IPS-18a (cell line): ENCODE results near the gene EIF4G3.

Experiments
- H3K27ac ChIP-seq: one replicate; pipeline ENCODE4 v1.5.1; 2013; ENCODE audit warnings: low read length
- H3K27me3 ChIP-seq: one replicate; pipeline ENCODE4 v1.6.1; 2013; ENCODE audit warnings: mild to moderate bottlenecking, low read length; ENCODE audit not compliant: control insufficient read depth, insufficient read depth
- H3K36me3 ChIP-seq: one replicate; pipeline ENCODE4 v1.6.1; 2013; ENCODE audit warnings: low read depth, low read length; ENCODE audit not compliant: control insufficient read depth
- H3K4me1 ChIP-seq: one replicate; pipeline ENCODE4 v1.6.1; 2013; ENCODE audit warnings: low read depth, low read length; ENCODE audit not compliant: control insufficient read depth
- H3K4me3 ChIP-seq: one replicate; pipeline ENCODE4 v1.5.1; 2013; ENCODE audit warnings: low read length
- H3K9ac ChIP-seq: one replicate; pipeline ENCODE4 v1.6.1; 2013; ENCODE audit warnings: mild to moderate bottlenecking, low read length, moderate library complexity
- H3K9me3 ChIP-seq: one replicate; pipeline ENCODE4 v1.6.1; 2013; ENCODE audit warnings: low read depth, low read length; ENCODE audit not compliant: control insufficient read depth

The EIF4G3 gene

DNA sequence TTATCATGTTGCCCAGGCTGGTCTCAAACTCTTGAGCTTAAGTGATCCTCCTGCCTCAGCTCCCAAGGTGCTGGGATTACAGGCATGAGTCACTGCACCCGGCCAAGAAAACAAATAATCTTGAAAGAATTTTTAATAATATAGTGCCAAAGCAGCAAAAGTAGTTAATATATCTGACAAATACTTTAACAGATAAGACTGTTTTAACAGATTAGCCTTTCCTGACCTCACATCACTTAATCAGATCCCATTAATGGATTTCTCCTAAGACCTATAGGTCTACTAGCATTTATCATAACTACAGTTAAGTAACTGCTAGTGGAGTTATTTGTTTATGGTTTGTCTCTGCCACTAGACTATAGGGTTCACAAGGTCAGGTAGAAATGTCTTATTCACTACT, 328.5 kb downstream of the EIF4G3 start:
- Histone ChIP-seq H3K27ac (no peak overlapping the region), H3K9ac (no peak overlapping the region), H3K27me3 (no peaks in the 10 kb centered on the region)

DNA sequence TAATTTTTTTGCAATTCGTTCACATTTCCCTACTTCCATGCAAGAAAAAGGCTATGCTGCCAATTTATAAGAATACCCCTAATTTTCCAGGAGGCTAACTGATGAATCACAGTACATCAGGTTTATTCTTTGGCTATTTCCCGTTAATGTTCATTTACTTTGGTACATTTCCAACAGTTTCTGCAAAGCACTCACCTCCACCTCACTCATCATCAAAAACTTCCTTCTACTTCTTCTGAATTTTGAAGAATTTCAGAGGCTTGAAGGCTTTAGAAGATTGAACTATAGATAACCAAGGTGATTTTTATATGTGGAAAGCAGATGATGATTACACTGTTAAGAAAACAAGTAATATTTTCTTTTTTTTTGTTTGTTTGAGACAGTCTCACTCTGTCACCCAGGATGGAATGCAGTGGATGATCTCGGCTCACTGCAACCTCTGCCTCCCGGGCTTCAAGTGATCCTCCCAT, 329.1 kb downstream of the EIF4G3 start:
- Histone ChIP-seq H3K4me3 (no peak overlapping the region), H3K27me3 (no peaks in the 10 kb centered on the region), H3K9me3 (no peaks in the 10 kb centered on the region), H3K9ac (no peak overlapping the region), H3K27ac (no peak overlapping the region), H3K4me1 (no peaks in the 10 kb centered on the region), H3K36me3 (peaks cover 47% of the 10 kb centered on the region)

More for the DNA sequence above, 328.5 kb downstream of the EIF4G3 start:
- no peaks in the 10 kb centered on the region for H3K4me1 ChIP-seq
- no peak overlapping the region for H3K4me3 ChIP-seq
- no peaks in the 10 kb centered on the region for H3K9me3 ChIP-seq
- H3K36me3 ChIP-seq, result peaks cover 50% of the 10 kb centered on the region

DNA sequence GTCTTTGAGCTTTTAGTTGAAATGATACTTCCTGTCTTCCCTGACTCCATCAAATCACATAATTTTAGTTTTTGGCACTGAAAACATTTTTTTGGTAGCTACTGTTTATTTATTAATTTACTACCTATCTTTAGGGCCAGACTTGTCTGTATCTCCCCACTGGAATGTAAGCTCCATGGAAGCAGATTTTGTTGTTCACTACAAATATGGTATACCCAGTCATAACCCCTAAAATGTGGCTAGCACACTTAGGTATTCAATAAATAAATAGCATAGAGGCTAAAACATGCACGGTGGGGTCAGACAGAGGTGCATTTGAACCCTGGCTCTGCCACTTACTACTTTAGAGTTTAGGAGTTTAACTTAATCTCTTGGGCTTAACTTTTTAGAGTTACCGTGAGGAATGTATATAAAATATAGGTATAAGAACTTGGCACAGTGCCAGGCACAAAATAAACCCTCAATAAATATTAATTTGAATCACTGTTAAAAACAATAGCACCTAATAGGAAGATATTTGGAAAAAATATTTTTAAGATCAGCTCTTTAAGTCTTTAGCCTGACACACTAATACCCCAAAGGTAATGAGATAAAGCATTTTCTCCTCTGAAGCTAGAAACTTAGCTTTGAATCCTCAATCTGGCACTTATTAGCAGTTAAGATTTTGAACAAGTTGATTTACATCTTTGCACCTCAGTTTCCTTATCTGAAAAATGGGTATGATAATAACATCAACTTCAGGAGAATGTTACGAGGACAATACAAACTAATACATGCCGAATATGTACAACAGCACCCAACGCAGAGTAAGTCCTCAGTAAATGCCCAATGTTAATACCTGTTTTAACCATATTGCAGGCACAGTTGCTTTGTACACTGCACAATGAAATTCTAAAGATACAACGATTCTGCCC, 330.0 kb downstream of the EIF4G3 start:
- Histone ChIP-seq H3K9ac (no peak overlapping the region), H3K9me3 (no peaks in the 10 kb centered on the region), H3K4me1 (no peaks in the 10 kb centered on the region), H3K27ac (no peak overlapping the region), H3K27me3 (no peaks in the 10 kb centered on the region), H3K36me3 (peaks cover 41% of the 10 kb centered on the region), H3K4me3 (no peak overlapping the region)

DNA sequence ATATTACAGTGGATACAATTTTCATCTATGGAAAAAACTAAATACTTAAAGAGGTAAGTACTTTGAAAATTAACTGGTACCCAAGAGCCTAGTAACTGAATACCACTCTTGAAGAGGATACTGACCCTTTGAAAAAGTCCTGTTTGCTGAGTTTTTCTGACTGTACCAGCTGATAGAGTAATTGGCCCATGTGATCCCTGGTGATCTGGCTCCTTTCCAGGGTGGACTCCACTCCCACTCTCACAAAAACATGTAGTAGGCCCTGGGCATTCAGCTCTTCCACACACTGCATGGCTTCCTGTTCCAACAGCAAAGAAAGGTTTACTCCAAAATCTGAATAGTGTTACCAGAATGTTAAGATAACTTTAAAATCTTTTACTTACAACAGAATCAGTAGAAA, 336.0 kb downstream of the EIF4G3 start:
- H3K4me3 ChIP-seq, result no peak overlapping the region
- no peaks in the 10 kb centered on the region for H3K4me1 ChIP-seq
- H3K27ac ChIP-seq, result no peak overlapping the region
- H3K9ac ChIP-seq, result no peak overlapping the region
- H3K36me3 ChIP-seq, result peaks cover 18% of the 10 kb centered on the region
- no peaks in the 10 kb centered on the region for H3K9me3 ChIP-seq
- H3K27me3 ChIP-seq, result no peaks in the 10 kb centered on the region

DNA sequence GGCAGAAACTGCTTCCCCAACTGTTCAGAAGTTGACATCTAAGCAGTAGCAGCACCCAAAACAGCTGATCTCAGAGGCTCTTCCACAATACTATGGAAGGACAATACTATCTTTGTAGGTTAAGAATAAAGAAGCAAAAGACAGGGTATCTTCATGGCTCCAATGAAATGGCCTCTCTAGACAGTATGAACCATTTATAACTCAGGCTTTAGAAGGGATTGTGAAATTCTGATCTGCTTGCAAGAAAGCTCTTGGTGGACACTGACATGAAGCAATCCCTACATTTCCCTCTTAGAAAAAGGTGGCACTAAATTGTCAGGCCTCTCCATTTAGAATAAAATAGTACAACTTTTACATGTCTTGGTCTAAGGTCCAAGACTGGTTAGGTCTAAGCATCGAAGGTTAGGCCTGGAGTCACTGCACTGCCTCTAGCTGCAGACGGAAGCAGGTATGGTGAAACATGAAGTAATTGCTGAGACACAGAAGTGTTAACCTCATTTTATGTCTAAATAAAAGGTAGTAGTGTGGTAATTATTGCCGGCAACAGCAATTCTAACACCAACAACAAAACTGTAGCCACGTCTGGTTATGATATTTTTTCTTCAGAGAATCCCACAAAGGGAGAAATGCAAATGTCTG, 339.0 kb downstream of the EIF4G3 start:
- H3K4me1 ChIP-seq, result no peaks in the 10 kb centered on the region
- H3K36me3 ChIP-seq, result peaks cover 18% of the 10 kb centered on the region
- no peaks in the 10 kb centered on the region for H3K27me3 ChIP-seq
- H3K9me3 ChIP-seq, result no peaks in the 10 kb centered on the region
- H3K4me3 ChIP-seq, result no peak overlapping the region
- H3K27ac ChIP-seq, result no peak overlapping the region
- no peak overlapping the region for H3K9ac ChIP-seq

DNA sequence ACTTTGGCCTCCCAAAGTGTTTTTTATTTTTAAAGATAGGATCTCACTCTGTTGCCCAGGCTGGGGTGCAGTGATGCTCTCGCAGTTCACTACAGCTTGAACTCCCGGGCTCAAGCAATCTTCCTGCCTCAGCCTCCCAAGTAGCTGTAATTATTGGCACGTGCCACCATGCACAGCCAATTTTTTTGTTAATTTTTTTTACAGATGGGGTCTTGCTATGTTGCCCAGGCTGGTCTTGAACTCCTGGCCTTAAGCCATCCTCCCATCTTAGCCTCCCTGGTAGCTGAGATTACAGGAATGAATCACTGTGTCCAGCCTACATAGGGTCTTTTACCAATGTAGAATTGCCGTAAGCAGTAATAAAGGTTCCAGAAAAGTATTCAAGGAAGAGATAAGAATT, 340.5 kb downstream of the EIF4G3 start:
- H3K27me3 ChIP-seq, result no peaks in the 10 kb centered on the region
- no peak overlapping the region for H3K4me3 ChIP-seq
- no peaks in the 10 kb centered on the region for H3K4me1 ChIP-seq
- no peak overlapping the region for H3K9ac ChIP-seq
- no peaks in the 10 kb centered on the region for H3K9me3 ChIP-seq
- H3K27ac ChIP-seq, result no peak overlapping the region
- H3K36me3 ChIP-seq, result peaks cover 14% of the 10 kb centered on the region

DNA sequence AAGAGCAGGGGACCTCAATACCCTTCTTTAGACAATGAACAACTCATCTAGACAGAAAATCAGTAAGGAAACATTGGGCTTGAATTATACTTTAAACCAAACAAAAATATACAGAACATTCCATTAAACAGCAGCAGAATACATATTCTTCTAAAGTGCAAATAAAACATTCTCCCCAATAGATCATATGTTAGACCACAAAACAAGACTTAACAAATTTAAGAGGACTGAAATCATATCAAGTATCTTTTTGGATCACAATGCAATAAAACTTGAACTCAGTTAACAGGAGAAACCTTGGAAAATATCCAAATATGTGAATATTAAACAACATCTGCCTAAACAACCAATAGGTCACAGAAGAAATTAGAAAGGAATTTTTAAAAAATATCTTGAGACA, 341.9 kb downstream of the EIF4G3 start:
- Histone ChIP-seq H3K36me3 (peaks cover 3% of the 10 kb centered on the region), H3K9me3 (no peaks in the 10 kb centered on the region), H3K4me3 (no peak overlapping the region), H3K27ac (no peak overlapping the region), H3K4me1 (no peaks in the 10 kb centered on the region), H3K27me3 (no peaks in the 10 kb centered on the region), H3K9ac (no peak overlapping the region)

DNA sequence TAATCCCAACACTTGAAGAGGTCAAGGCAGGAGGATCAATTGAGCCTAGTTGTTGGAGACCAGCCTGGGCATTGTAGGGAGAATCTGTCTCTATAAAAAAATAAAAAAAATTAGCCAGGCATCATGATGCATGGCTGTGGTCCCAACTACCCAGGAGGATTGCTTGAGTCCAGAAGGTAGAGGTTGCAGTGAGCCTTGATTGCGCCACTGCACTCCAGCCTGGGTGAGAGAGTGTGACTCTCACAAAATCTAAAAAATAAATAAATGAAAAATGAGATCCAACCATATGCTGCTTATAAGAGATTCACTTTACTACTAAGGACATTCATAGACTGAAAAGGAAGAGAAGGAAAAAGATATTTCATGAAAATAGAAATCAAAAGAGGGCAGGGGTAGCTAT, 342.5 kb downstream of the EIF4G3 start:
- Histone ChIP-seq H3K27ac (no peak overlapping the region), H3K9ac (no peak overlapping the region), H3K4me1 (no peaks in the 10 kb centered on the region), H3K36me3 (peaks cover under 1% of the 10 kb centered on the region), H3K27me3 (no peaks in the 10 kb centered on the region), H3K4me3 (no peak overlapping the region), H3K9me3 (no peaks in the 10 kb centered on the region)

DNA sequence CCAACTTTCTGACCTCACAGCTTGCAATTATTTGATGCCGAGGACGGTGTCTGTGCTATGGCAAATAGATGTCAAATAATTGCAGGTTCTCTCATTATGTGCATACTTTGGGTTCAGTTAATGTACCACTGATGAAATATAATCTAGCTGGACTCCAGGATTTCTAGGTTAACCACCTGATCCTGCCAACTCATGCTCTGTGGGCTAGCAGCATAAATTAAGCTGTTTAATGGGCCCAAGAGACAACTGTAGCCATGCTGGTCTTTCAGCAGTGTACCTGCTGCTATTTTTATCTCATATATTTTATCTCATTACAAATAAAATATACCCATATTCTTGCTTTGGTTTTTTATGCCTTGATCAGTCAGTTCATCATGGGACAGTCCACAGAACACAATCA, 346.3 kb downstream of the EIF4G3 start:
- H3K9ac ChIP-seq, result no peak overlapping the region
- H3K36me3 ChIP-seq, result peaks cover 23% of the 10 kb centered on the region
- no peaks in the 10 kb centered on the region for H3K9me3 ChIP-seq
- H3K4me3 ChIP-seq, result no peak overlapping the region
- H3K27ac ChIP-seq, result no peak overlapping the region
- H3K27me3 ChIP-seq, result no peaks in the 10 kb centered on the region
- H3K4me1 ChIP-seq, result no peaks in the 10 kb centered on the region

DNA sequence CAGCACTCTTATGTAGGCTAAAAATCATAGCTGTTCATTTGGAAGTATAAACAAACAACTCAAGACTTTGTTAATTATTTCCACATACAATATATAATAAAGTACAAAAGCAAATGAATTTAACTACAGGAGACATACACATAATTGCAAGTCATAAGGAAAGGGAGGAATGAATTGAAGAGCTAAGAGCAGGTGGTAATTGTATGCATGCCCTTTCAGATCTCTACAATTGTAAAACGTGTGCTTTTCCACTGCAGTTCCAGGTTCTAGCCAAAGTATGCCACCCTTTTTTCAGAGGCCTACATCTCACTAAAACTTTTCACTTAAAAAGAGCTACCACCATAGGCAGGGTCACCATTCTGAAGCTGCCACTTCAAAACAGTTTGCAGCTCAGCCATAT, 346.8 kb downstream of the EIF4G3 start:
- H3K4me1 ChIP-seq, result no peaks in the 10 kb centered on the region
- peaks cover 27% of the 10 kb centered on the region for H3K36me3 ChIP-seq
- no peak overlapping the region for H3K9ac ChIP-seq
- H3K9me3 ChIP-seq, result no peaks in the 10 kb centered on the region
- no peaks in the 10 kb centered on the region for H3K27me3 ChIP-seq
- H3K27ac ChIP-seq, result no peak overlapping the region
- H3K4me3 ChIP-seq, result no peak overlapping the region

DNA sequence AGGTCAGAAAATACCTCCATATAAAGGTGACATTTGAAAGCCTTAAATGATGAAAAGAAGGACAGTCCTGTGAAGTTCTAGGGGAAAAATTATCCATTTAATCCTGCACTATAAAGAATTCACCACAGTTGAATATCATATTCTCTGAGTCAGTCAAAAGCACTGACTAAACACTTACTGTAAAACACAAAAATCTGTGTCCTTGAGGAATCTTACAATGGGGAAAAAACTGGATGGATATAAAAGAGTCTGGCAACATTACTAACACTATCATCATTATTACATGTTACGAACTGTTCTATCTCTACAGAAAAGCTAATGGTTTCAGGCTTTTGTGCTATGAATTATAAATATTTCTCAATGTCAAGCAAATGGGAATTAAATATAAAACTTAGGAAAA, 347.2 kb downstream of the EIF4G3 start:
- no peaks in the 10 kb centered on the region for H3K4me1 ChIP-seq
- no peaks in the 10 kb centered on the region for H3K27me3 ChIP-seq
- H3K27ac ChIP-seq, result no peak overlapping the region
- H3K36me3 ChIP-seq, result peaks cover 31% of the 10 kb centered on the region
- no peak overlapping the region for H3K9ac ChIP-seq
- no peak overlapping the region for H3K4me3 ChIP-seq
- no peaks in the 10 kb centered on the region for H3K9me3 ChIP-seq

DNA sequence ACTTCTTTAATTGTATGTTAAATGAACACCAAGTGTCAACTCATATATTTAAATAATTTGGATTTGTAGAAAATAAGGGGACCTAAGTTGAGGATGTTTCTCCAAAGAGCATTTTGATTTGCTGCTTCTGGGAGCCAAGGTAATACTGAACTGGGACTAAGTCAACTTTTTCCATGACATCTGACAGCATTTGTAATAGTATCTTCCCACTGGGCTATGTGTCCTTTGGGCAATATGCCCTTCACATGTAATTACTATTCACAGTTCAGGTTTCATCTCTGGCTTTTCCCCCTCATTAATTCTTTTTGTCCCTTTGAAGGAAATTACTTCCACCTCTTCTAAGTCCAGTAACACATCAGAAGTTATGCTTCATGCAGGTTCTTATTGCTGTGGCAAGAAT, 352.9 kb downstream of the EIF4G3 start:
- H3K9ac ChIP-seq, result no peak overlapping the region
- H3K27ac ChIP-seq, result no peak overlapping the region
- H3K36me3 ChIP-seq, result peaks cover 48% of the 10 kb centered on the region
- H3K4me3 ChIP-seq, result no peak overlapping the region
- H3K9me3 ChIP-seq, result no peaks in the 10 kb centered on the region
- no peaks in the 10 kb centered on the region for H3K4me1 ChIP-seq
- no peaks in the 10 kb centered on the region for H3K27me3 ChIP-seq
